Fibroblast of the aortic adventitia (primary cell): ENCODE results near the gene CPA3. TPM values are rescaled to one million over a fixed set of nuclear protein-coding genes. Genes with fewer than 3 reads are reported as not detected.

Source experiments
- DNase-seq: peaks from one replicate; pipeline ENCODE4 v3.0.0-alpha.2; 2010; ENCODE audit warnings: low read depth
- H3K4me3 ChIP-seq: 2 replicates; pipeline ENCODE4 v1.5.1; 2011; ENCODE audit warnings: low read depth, mild to moderate bottlenecking, control low read depth, low read length, moderate library complexity
- total RNA-seq: library from RNA; depleted of rRNA; stranded (reverse); fragments of >200 nt; gene quantifications from 2 replicates; pipeline ENCODE4 v1.2.3, GENCODE V29; 2012; ENCODE audit warnings: low replicate concordance
- TF ChIP-seq, protein P1 (sequence below): IDR thresholded peaks from 2 replicates; pipeline ENCODE4 v1.5.1; 2011; ENCODE audit warnings: mild to moderate bottlenecking, low read length, control low read depth, inconsistent platforms; ENCODE audit not compliant: insufficient read depth

The CPA3 gene
- total RNA-seq, 1 donor, result 0.18 TPM

DNA sequence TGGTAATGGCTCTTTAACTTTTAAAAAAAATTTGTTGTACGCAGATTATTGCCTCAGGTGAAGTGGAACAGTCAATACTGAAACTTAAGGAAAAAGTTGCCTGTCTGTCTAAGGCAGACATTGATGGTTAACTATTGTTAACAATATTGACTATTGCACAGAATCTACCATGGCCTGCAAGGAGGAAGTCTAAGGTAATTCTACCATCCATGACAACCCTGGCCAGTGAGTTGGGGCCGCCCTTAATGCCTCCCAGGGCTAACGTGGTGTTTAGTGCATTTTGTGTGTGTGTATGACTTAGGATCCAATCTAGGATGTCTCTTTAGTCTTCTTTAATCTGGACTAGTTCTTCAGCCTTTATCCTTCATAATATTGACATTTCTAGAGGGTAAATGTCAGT is 39.6 kb upstream of the CPA3 start:
- no peak overlapping the region for H3K4me3 ChIP-seq
- DNase-seq, result no peak
- TF ChIP-seq, protein P1, sequence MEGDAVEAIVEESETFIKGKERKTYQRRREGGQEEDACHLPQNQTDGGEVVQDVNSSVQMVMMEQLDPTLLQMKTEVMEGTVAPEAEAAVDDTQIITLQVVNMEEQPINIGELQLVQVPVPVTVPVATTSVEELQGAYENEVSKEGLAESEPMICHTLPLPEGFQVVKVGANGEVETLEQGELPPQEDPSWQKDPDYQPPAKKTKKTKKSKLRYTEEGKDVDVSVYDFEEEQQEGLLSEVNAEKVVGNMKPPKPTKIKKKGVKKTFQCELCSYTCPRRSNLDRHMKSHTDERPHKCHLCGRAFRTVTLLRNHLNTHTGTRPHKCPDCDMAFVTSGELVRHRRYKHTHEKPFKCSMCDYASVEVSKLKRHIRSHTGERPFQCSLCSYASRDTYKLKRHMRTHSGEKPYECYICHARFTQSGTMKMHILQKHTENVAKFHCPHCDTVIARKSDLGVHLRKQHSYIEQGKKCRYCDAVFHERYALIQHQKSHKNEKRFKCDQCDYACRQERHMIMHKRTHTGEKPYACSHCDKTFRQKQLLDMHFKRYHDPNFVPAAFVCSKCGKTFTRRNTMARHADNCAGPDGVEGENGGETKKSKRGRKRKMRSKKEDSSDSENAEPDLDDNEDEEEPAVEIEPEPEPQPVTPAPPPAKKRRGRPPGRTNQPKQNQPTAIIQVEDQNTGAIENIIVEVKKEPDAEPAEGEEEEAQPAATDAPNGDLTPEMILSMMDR, result no peak

DNA sequence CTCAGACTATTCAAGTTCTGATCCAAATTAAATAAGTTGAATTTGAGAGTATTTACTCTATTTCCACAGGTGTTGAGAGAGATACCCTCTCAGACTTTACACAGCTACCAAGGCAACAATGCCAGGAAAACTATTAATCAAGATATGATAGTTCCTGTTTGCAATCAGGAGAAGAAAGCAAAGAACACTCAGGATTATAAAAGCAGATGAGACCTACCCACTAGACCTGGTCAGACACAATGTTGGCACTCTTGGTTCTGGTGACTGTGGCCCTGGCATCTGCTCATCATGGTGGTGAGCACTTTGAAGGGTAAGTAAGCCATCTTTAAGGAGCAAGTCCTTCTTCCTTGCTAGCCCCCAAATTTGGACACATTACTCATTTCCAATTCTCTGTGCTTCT is 37.5 kb upstream of the CPA3 start, which contains the start of gene CPB1:
TSS of gene CPB1 (plus strand) at position 227 of the 400 bp plus-strand sequence. CDS start at position 240, 13 bp downstream.
- TF ChIP-seq, protein P1, result no peak
- no peak for DNase-seq
- H3K4me3 ChIP-seq, result no peak within 1 kb of the TSS

DNA sequence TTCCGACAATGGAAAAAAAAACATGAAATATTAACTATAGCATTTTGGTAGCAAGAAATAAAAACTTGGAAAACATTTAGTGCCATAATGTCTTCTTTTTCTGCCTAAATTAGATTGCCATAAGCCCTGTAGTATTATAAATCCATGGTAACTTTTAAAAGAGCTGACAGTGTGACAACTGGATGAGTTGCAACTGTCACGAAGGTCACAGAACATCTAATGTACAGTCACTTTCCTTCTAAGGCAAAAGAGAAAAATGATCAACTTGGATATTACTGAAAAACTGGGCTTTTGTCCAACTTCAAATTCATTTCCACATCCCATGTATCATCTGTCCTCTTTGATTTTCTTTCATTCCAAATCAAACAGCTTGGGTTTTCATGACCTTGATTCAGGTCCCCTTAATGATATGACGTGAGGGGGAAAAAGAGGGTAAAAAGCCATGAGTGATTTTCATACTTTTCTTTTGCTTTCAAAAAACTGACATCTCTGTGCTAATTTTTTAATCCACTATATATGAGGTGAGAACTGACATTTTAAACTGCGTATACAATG is 36.9 kb upstream of the CPA3 start:
- no peak for DNase-seq
- TF ChIP-seq, protein P1, result no peak
- H3K4me3 ChIP-seq, result no peak overlapping the region

DNA sequence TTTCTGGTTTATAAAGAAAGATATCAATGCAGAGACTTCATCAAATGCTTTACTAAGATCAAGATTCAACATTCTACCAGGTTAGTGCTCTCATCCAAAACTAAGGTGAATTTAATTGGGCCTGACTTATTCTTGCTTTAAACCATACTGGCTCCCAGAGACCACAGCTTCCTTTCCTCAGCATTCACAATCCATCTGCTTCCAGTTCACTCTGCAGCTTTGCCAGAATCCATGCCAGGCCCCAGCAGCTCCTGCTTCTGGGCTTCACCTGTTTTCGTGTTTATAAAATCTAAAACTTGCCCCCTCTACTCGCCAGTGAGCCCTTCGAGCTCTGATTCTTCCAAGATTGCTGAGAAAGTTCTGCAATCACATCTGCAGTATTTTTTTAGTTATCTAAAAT is 35.2 kb upstream of the CPA3 start:
- H3K4me3 ChIP-seq, result no peak overlapping the region
- no peak for DNase-seq
- TF ChIP-seq, protein P1, result no peak

DNA sequence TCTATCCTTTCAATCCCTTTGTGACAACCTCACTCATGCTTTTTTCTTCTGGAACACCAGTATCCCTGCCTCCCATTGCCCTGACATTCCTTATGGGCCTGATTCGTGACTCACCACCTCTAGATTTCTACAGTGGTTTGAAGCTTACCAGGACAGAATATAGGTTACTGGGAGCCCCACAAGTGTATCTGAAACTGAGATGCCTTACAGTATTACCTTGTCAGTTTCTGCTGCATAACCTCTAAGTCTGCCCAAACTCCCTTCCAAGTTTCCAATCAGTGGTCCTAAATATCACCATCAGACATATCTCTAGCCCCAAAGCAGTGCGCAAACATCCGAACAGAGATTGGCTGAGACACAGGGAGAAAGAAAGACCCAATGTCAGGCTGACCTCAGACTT is 31.9 kb upstream of the CPA3 start:
- TF ChIP-seq, protein P1, result no peak
- no peak for DNase-seq
- H3K4me3 ChIP-seq, result no peak overlapping the region

DNA sequence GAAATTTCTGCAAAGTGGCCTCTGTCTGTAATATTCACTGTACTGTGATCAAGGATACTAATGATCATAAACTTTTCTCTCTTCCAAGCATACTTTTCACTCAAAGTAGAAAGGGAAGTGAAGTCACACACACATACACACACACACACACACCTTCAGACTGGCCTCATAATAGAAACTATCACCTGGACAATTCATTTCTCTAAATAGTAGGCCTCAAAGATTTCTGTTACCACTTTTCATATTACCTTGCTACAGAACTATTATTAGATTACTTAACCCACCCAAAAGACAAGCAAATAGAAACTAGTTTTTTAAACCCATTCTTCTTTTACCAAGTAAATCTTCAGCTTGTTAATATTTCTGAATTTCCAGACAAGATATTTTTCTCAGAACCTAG is 25.3 kb upstream of the CPA3 start:
- no peak overlapping the region for H3K4me3 ChIP-seq
- TF ChIP-seq, protein P1, result no peak
- DNase-seq, result no peak

DNA sequence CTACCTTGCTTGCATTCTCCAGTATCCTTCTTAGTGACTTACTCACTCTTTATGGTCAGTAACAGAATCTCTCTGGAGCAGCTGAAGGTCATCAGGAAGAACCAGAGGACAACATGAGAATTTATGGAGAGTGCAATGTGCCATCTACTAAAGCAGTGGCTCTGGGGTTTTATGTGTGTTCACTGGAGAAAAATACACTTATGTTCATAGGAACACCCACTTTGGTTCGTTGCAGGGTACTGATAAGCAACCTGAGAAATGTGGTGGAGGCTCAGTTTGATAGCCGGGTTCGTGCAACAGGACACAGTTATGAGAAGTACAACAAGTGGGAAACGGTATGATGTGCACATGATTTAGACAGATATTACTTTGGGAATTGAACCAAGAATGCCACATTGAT is 24.6 kb upstream of the CPA3 start:
- TF ChIP-seq, protein P1, result no peak
- no peak overlapping the region for H3K4me3 ChIP-seq
- no peak for DNase-seq
